HG02870 (cell line): Measurements from ENCODE around the gene ZNF543.
"Not testable (repeated sequence)": the region's sequence is repeated elsewhere in the genome, so short reads cannot be mapped to it uniquely, and the experiment has no call there.

Experiments
- ATAC-seq: cut with Tn5 transposase; IDR thresholded peaks from one replicate; pipeline ENCODE4 v1.9.1; 2021; ENCODE audit warnings: mild to moderate bottlenecking, moderate library complexity; ENCODE audit not compliant: unreplicated experiment

The ZNF543 gene

DNA sequence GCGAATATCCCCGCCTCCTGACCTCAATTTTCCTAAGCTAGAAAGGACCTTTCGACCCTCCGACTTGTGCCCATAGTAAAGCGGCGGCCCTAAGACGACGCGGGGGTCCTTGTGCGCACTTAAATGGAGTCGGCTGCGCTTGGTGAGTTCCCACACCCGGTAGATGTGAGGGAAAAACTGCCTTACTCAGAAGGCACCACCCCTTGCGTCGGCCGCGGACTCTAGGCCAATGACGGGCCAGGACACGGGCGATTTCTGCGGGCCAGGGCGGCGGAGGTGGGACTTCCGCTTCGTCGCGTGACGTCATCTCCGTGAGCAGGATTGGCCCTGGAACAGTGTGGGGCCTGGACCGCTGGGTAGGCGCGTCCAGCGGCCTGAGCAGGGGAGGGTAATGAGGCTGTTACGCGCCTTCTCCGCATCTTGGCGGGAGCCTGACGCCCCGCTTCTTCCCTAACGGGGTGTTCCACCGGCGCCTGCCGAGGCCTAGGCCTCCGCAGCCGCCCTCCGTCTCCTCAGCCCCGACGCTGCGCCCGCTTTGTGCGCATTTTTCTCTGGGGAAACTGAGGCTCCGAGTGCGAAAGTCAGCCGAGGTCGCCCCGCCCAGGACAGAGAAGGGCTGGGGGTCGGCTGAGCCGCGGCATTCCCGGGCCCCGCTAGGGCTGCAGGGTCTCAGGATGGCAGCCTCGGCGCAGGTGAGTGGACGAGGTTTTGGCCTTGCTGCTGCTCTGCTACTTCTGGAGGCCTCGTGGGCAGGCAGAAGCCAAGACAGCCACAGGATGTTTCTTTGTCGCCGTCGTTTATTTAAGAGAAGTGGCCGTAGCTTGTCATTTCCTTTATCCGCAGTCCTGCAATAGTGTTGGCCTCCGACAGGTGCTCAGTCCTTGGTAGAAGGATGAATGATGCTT, at the start of gene ZNF543:
TSS of gene ZNF543 (plus strand) at position 293 of the 905 bp plus-strand sequence. CDS start at position 675, 382 bp downstream.
- ATAC-seq, result peak; percentile 91

DNA sequence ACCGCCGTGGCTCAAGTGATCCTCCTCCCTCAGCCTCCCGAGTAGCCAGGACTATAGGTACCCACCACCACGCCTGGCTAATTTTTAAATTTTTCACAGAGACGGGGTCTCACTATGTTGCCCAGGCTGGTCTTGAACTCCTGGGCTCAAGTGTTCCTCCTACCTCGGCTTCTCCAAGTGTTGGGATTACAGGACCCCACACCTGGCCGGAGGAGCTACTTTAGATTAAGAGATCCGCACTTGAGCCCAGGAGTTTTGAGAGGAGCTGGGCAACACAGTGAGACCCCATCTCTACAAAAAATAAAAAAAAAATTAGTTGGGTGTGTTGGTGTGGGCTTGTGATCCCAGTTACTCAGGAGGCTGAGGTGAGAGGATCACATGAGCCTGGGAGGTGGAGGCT, 49.0 kb upstream of the ZNF543 start:
- ATAC-seq, result no peak

DNA sequence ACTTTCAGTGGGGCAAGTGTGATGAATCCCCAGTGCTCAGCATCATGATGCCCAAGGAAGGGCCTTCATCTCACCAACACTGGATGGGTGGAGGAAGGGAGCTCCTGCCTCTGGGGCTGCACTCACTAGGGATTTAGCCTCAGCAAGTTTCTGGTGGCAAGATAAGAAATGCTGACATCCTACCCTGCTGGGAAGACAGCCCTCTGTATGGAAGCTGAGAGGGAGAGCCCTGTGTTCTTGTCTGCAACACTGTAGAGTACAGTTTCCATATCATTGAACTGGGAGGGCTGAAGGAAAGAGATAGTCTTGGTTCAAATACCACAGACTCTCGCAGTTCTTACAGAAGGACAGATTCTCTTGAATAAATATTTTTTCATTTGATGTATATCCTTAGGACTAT, 47.3 kb upstream of the ZNF543 start:
- ATAC-seq, result no peak

DNA sequence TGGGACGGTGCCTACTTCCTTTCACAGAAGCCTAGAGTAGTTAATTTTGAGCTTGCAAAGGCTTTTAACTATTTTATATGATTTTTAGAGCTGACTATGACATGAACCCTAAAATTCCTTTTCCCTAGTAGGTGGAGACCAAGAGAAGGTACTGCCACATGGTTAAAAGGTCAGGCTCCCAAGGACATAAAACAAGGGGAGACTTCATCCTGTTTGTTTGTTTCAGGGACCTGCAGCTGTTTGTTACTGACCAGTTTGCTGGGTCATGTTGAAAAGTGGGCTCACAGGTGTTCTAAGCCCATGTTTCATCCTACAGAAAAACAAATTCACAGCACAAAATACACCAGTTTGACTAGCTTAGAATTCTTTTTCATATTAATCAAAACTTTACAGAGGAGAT, 43.8 kb upstream of the ZNF543 start:
- no peak for ATAC-seq

DNA sequence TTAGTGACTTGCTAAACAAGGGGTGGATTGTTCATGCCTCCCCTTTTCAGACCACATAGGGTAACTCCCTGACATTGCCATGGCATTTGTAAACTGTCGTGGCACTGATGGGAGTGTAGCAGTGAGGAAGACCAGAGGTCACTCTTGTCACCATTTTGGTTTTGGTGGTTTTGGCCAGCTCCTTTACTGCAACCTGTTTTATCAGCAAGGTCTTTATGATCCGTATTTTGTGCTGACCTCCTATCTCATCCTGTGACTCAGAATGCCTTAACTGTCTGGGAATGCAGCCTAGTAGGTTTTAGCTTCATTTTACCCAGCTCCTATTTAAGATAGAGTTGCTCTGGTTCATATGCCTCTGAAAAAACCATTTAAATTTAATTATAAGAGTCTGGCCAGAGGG, 41.8 kb upstream of the ZNF543 start:
- not testable (repeated sequence) for ATAC-seq

DNA sequence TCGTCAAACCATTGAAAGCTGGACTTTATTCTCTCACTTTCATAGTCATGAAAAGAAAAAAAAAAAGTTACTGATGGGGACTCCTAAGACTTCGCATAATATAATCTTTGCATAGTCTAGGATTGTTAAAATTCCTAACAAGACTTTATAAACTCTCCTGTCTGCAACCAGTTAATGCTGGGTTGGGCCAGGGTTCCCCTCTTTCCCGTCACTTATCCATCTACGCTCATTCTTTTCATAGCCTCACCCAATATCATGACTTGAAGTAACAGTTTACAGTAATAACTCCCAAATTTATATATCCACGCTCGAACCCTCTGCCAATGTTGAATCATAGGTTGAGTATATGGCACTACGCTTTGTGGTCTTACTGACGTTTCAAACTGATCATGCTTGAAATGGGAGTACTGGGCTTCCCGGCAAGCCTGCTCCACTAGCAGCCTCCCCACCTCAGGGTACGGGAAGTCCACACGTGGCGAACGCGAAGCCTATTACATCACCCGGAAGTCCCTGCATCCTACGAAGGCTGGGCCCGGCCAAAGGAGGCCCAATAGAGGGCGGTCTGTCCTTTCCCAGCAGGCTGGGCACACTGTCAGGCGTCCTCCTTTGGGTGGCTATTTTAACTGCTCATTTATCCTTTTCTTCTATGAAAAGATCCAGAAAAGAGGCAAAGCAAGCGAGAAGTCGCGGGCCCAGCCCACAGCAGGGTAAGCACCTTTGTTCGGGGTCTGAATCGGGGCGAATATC, 40.7 kb upstream of the ZNF543 start:
- peak; percentile 63 for ATAC-seq

DNA sequence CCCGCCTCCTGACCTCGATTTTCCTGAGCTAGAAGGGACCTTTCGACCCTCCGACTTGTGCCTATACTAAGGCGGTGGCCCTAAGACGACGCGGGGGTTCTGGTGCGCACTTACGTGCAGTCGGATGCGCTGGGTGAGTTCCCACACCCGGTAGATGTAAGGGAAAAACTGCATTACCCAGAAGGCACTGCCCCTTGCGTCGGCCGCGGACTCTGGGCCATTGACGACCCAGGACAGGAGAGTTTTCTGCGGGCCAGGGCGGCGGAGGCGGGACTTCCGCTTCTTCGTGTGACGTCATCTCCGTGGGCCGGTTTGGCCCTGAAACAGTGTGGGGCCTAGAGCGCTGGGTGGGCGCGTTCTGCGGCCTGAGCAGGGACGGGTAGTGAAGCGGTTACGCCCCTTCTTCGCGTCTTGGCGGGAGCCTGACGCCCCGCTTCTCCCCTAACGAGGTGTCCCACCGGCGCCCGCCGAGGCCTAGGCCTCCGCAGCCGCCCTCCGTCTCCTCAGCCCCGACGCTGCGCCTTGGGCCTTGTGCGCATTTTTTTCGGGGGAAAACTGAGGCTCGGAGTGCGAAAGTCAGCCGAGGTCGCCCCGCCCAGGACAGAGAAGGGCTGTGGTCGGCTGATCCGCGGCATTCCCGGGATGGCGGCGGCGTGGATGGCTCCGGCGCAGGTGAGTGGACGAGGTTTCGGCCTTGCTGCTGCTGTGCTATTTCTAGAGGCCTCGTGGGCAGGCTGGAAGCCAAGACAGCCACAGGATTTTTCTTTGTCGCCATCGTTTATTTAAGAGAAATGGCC, 39.9 kb upstream of the ZNF543 start, which contains the start of gene ZNF460:
TSS of gene ZNF460 (plus strand) at position 321 of the 797 bp plus-strand sequence. CDS start at position 643, 322 bp downstream.
- peak; percentile 71 for ATAC-seq

DNA sequence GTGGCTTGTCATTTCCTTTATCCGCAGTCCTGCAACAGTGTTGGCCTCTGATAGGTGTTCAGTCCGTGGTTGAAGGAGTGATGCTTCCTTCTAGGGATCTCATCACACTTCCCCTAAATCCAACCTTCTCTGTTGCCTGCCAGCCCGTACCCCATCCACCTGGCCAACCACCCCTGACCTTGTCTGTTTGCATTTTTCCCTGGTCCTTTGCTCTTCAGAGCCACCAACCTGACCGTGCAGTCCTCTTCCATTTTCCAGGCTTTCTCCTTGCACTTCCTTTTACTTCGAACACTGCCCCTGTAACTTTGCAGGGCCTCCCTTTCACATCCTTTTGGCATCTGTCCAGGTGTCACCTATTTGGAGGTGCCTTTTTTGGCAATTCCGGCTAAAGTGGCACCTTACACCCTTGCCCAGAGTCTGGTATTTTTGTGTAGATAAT, 39.3 kb upstream of the ZNF543 start:
- ATAC-seq, result no peak

DNA sequence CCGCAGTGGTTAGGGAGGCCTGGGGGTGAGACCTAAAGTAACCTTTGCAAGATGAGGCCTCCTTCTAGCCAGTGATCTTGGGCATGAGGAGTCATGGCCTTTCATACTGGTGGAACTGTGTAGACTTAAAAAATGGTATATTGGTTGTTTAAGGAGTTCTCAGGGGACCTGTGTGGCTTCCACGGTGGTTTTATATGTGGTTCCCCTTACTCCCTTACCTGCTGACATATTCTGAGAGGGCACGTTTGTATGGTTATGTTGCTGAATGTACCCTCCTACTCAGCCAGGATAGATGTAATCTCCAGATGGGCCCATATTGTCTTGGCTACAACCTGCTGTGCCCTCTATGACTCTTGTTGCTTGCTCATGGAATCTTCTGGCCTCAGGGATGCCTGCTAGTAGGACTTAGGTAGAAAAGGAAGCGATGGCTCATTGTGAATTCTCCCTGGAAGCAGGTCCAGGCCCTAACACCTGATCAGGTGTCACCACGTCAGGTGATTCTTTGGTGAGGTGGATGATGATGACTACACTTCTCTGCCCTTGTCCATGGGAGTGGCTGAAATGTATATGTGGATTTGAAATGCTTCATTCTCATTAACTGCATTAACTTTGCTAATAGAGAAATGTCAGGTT, 38.1 kb upstream of the ZNF543 start:
- ATAC-seq, result no peak

DNA sequence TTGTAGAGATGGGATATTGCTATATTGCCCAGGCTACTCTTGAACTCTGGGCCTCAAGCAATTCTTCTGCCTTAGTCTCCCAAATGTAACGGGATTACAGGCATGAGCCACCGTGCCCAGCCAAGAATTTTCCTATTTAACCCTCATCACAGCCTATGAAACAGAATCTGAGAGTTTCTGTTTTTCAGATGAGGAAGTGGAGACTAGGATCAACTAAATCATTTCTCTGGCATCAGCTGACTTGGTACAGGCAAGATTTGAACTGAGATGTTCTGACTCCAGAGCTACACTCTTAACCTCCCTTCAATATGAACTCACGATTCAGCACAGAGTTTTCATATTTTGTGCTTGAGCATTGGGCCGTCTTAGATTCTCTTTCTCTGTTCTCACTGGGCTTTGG, 31.9 kb upstream of the ZNF543 start:
- ATAC-seq, result no peak

DNA sequence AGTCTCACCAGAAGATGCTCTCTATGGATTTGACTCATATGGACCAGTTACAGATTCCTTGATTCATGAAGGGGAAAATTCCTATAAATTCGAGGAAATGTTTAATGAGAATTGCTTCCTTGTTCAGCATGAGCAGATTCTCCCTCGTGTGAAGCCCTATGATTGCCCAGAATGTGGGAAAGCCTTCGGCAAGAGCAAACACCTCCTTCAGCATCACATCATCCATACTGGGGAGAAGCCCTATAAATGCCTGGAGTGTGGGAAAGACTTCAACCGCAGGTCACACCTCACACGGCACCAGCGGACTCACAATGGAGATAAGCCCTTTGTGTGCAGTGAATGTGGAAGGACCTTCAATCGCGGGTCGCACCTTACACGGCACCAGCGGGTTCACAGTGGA, 29.3 kb upstream of the ZNF543 start:
- no peak for ATAC-seq

DNA sequence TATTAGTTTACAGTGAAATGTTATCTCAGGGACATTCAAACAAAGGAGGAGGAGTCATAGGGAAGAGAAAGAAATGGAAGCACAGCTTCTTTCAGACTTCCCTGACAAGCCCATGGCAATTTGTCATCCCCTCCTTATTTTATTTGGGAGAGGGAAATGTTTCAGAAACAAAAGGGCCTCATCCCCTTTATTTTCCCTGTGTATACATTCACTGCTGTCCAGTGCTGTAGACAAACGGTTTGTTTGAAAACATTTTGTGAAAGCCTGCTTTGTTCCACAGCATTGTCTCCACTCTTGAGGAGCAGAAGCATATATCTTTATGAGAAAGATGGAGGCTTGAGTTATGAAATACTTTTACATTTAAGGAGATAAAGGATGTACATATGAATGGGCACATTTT, 27.7 kb upstream of the ZNF543 start:
- ATAC-seq, result no peak

DNA sequence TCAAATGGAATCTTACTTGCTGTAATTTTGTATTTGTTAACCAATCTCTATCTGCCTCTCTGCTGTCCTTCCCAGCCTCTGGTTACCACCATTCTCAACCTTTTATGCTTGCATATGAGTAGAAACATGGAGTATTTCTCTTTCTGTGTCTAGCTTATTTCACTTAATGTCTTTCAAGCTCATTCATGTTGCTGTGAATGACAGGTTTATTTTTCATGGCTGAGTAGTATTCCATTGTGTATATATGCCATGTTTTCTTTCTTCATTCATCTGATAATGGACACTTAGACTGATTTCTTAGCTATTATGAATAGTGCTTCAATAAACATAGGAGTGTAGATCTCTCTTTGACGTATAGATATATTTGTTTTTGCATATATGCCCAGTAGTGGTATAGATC, 26.6 kb upstream of the ZNF543 start:
- no peak for ATAC-seq

DNA sequence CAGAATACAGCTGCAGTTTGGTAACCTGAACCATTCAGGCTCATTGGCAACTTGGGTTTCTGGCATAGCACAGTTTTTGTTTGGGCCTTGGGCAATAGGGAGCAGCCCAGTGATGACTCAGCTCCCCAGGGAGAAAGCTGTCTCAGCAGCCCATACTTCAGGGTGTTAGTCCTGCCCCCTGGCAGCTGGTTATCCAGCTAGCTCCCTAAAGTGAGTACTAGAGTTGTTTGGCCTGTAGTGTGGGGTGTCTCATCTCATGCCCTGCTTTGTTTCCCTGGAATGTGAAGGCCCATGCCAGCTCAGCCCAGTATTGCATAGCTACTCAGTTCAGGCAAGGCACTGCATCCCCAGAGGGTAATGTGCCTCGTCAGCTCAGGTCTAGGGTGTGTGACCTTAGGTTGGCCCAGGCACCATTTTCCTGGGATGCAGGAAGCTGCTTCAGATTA, 18.2 kb upstream of the ZNF543 start:
- ATAC-seq, result no peak

DNA sequence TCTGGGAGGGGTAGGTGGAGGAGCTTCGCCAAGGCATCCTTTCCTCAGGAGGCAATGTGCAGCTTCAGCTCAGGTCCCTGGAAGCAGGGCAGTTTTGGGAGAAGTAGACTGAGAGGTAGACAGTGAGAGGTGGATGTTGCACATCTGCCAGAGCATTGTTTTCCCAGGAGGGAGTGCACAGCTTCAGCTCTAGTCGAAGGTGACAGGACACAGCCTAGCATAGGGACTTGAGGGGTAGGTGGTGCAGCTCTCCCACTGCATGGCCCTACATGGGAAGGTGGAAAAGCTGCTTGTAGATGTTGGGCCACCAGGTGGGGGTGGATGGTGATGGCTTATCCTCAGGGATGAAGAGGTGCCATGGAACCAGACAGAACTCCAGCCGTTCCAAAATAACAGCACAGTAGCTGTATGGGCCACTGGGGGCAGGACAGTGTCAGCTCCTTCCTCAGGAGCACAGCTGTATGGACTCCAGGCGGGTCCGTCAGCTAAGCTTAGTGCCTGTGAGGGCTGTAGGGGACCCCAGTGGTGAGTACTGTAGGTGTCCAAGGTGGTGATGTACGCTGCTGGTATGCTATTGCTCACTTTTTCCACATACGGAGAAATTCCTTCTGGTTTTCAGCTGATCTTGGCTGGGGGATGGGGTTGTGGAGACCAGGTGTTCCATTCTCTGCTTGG, 17.4 kb upstream of the ZNF543 start:
- no peak for ATAC-seq

DNA sequence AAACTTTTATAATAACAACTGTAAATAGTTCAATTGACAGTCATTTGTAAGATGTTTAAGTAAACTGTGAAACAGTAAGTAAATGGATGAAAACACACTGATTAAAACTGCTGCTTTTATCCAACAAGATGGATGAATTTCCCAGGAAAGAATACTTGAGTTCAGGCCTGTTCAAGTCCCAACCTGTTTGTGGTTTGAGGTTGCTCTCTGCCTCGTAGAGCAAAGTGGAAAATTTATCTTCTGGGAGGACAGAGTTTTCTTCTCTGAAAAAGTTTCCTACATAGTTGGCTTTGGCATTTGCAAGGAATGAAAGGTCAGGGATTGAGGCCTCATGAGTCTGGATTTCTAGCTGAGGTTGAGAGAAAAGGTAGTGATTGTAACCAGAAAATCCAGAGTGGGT, 15.2 kb upstream of the ZNF543 start:
- no peak for ATAC-seq

DNA sequence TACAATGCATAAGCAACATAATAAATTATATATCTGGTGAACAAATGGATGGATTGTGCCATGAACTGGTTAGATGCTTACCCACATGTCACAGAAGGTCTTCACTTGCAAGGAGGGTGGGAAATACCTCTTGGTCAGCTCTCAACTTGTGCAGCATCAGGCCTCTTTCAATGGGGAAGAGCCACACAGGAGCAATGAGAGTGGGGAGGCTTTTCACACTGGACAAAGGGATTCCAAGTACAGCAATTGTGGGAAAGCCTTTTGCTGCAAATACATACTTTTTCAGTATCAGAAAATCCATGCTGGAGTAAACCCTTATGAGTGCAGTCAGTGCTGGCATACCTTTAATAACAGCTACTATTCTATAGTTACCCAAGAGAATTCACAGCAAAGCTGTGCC, 11.8 kb upstream of the ZNF543 start:
- no peak for ATAC-seq

DNA sequence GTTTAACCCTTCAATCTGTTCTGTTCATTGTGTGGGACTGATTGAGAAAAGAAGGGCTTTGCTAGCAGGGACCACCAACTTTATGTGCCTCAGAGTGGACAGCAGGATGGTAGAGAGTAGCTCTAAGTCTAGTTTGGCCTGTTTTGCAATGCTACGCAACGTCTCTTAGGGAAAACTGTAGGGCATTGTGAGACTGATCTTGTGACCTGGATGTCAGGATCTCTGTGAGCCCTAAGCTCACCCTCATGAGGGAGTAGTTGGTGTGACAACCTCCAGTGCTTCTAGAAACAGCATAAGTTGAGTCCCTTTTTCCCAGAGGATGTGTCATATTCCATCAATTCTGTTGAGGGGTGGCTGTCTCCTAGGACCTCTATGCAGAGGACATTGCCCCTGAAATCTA, 9.5 kb upstream of the ZNF543 start:
- no peak for ATAC-seq

DNA sequence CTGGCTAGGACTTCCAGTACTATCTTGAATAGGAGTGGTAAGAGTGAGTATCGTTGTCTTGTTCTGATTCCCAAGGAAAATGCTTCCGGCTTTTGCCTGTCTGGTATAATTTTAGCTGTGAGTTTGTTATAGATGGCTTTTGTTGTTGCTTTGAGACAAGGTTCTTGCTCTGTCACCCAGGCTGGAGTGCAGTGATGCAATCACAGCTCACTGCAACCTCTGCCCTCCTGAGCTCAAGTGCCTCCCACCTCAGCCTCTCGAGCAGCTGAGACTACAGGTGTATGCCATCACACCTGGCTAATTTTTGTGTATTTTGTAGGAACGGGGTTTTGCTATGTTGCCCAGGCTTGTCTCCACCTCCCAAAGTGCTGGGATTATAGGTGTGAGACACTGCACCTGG, 6.1 kb upstream of the ZNF543 start:
- ATAC-seq, result no peak

DNA sequence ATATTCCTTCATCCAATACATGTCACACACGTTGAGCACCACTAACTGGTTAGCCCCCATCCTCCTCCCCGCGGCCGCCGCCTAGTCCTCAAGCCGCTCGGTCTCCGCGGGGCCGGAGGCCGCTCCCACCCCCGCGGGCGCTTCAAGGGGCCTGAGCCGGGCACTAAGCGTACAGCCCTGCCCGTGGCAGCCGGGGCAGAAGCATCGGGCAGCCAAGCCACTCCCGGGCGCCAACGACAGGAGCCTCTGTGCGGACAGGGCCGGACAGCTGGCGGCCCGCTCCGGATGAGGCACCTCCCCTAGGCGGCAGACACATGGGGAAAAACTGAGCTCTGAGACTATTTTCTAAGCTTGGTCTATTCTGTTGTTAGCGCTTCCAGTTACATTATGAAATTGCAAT, 2.8 kb upstream of the ZNF543 start:
- ATAC-seq, result no peak
